GM23338 (cell line): ENCODE data around the gene PABPN1. TPM values are rescaled to one million over a fixed set of nuclear protein-coding genes. Genes with fewer than 3 reads are reported as not detected.

Experiments used
- ATAC-seq: fragments of 200-7000 bp; cut with Tn5 transposase; 3 replicates; pipeline ENCODE4 v1.9.1; 2020
- DNase-seq: peaks from one replicate; pipeline ENCODE4 v3.0.0-alpha.2; 2015; ENCODE audit warnings: low spot score
- H2AFZ ChIP-seq: fragments of 200-600 bp; sonication (generic); 2 replicates; pipeline ENCODE4 v1.8.0; 2016; ENCODE audit warnings: antibody characterized with exemption, mild to moderate bottlenecking, moderate library complexity
- H3F3A ChIP-seq: fragments of 200-600 bp; sonication (generic); replicated peaks from 2 replicates; pipeline ENCODE4 v1.8.0; 2017; ENCODE audit warnings: antibody characterized with exemption, mixed run types, low read depth
- H3K27ac ChIP-seq: fragments of 200-600 bp; sonication (generic); 2 replicates; pipeline ENCODE4 v1.6.1; 2016; ENCODE audit warnings: low read depth
- H3K27me3 ChIP-seq: fragments of 200-600 bp; sonication (generic); 2 replicates; pipeline ENCODE4 v1.8.0; 2016; ENCODE audit warnings: mild to moderate bottlenecking, mixed run types, moderate library complexity; ENCODE audit not compliant: insufficient read depth
- H3K36me3 ChIP-seq: fragments of 200-600 bp; sonication (generic); 2 replicates; pipeline ENCODE4 v1.8.0; 2016; ENCODE audit warnings: mild to moderate bottlenecking; ENCODE audit not compliant: insufficient read depth
- H3K4me1 ChIP-seq: fragments of 200-600 bp; sonication (generic); 2 replicates; pipeline ENCODE4 v1.8.0; 2016; ENCODE audit warnings: mild to moderate bottlenecking, moderate library complexity; ENCODE audit not compliant: insufficient read depth
- H3K4me2 ChIP-seq: fragments of 200-600 bp; sonication (generic); 2 replicates; pipeline ENCODE4 v1.7.1; 2017; ENCODE audit warnings: mixed run types
- H3K4me3 ChIP-seq: fragments of 200-600 bp; sonication (generic); 2 replicates; pipeline ENCODE4 v1.6.1; 2016; ENCODE audit warnings: mixed run types
- H3K79me2 ChIP-seq: fragments of 200-600 bp; sonication (generic); replicated peaks from 2 replicates; pipeline ENCODE4 v1.8.0; 2017; ENCODE audit warnings: mild to moderate bottlenecking; ENCODE audit not compliant: insufficient read depth
- H3K9me2 ChIP-seq: fragments of 200-600 bp; sonication (generic); 2 replicates; pipeline ENCODE4 v1.8.0; 2017; ENCODE audit not compliant: insufficient read depth
- H4K20me1 ChIP-seq: fragments of 200-600 bp; sonication (generic); replicated peaks from 2 replicates; pipeline ENCODE4 v1.8.0; 2017; ENCODE audit warnings: mild to moderate bottlenecking; ENCODE audit not compliant: insufficient read depth
- H3K27ac Mint-ChIP-seq: 2 replicates; pipeline ENCODE4 v1.8.0; 2020; ENCODE audit warnings: inconsistent platforms, mild to moderate bottlenecking, moderate library complexity, mixed read lengths
- H3K27me3 Mint-ChIP-seq: 3 replicates; pipeline ENCODE4 v1.8.0; 2022; ENCODE audit warnings: low read depth, mild to moderate bottlenecking, moderate library complexity, mixed read lengths, inconsistent platforms; ENCODE audit not compliant: insufficient read depth, poor library complexity
- H3K36me3 Mint-ChIP-seq: 3 replicates; pipeline ENCODE4 v1.8.0; 2021; ENCODE audit warnings: low read depth, mild to moderate bottlenecking, inconsistent platforms, moderate library complexity, mixed read lengths
- H3K4me1 Mint-ChIP-seq: 3 replicates; pipeline ENCODE4 v1.8.0; 2020; ENCODE audit warnings: mild to moderate bottlenecking, inconsistent platforms, mixed read lengths
- H3K4me3 Mint-ChIP-seq: 3 replicates; pipeline ENCODE4 v1.8.0; 2021; ENCODE audit warnings: moderate library complexity, mild to moderate bottlenecking, inconsistent platforms, mixed read lengths
- H3K9me3 Mint-ChIP-seq: 3 replicates; pipeline ENCODE4 v1.8.0; 2020; ENCODE audit warnings: moderate library complexity, mild to moderate bottlenecking, inconsistent platforms, mixed read lengths
- CREB1 ChIP-seq: fragments of 250-450 bp; sonication (Bioruptor Pico); IDR thresholded peaks from 2 replicates; pipeline ENCODE4 v1.5.0; 2020; ENCODE audit warnings: low read depth, mild to moderate bottlenecking, moderate library complexity
- CTCF ChIP-seq, 2 experiments: fragments of 200-600 bp in 1 of 2; sonication (generic) in 1 of 2; conservative IDR thresholded peaks; 2 replicates each; pipeline versions ENCODE4 v1.5.1 to v1.6.1; 2016 to 2017; ENCODE audit warnings: antibody characterized with exemption in 2 of 2, low read depth in 2 of 2, mild to moderate bottlenecking in 2 of 2, moderate library complexity in 1 of 2
- ETS1 ChIP-seq: IDR thresholded peaks from 2 replicates; pipeline ENCODE4 v1.6.1; 2016; ENCODE audit warnings: antibody characterized with exemption
- EZH2 ChIP-seq: fragments of 200-600 bp; sonication (generic); IDR thresholded peaks from one replicate; pipeline ENCODE4 v1.8.0; 2017; ENCODE audit warnings: antibody characterized with exemption, mild to moderate bottlenecking, low read depth; ENCODE audit not compliant: unreplicated experiment
- EZH2phosphoT487 ChIP-seq: fragments of 200-600 bp; sonication (generic); IDR thresholded peaks from one replicate; pipeline ENCODE4 v1.8.1; 2018; ENCODE audit warnings: antibody characterized with exemption; ENCODE audit not compliant: unreplicated experiment
- NANOG ChIP-seq: IDR thresholded peaks from 2 replicates; pipeline ENCODE4 v1.6.1; 2016; ENCODE audit warnings: antibody characterized with exemption, borderline replicate concordance
- POLR2AphosphoS5 ChIP-seq: IDR thresholded peaks from 2 replicates; pipeline ENCODE4 v1.6.1; 2016; ENCODE audit warnings: antibody characterized with exemption, low read depth
- REST ChIP-seq: IDR thresholded peaks from one replicate; pipeline ENCODE4 v1.6.1; 2018; ENCODE audit warnings: antibody characterized with exemption; ENCODE audit not compliant: unreplicated experiment
- ZNF331 ChIP-seq: fragments of 250-450 bp; sonication (Bioruptor Pico); IDR thresholded peaks from 2 replicates; pipeline ENCODE4 v1.5.0; 2020; ENCODE audit warnings: low read depth, mild to moderate bottlenecking, moderate library complexity
- ZNF462 ChIP-seq: fragments of 250-450 bp; sonication (Bioruptor Pico); IDR thresholded peaks from 2 replicates; pipeline ENCODE4 v1.5.0; 2020; ENCODE audit warnings: mild to moderate bottlenecking, moderate library complexity
- polyA plus RNA-seq: library from polyadenylated mRNA; unstranded; fragments of >200 nt; fragmentation: Nextera tagmentation; extraction: Ambion mirVana; gene quantifications from 2 replicates; pipeline ENCODE4 v1.2.1, GENCODE V29; 2016
- total RNA-seq: library from RNA; depleted of rRNA; stranded (reverse); fragments of >200 nt; shearing (Covaris generic); gene quantifications from 2 replicates; pipeline ENCODE4 v1.2.3, GENCODE V29; 2014

The PABPN1 gene
- total and polyA plus RNA-seq, 2 experiments from 2014 or later, result 116 to 342 TPM

GRCh38 chr14:23306412-23307145, 14.7 kb upstream of the PABPN1 start, which contains the start of gene BCL2L2:
BCL2L2 (plus strand) TSS chr14:23306833; CDS start chr14:23307768, 935 bp downstream.
- H3K36me3 ChIP-seq, result no peaks in the 10 kb centered on the region; the same call in 1 of the 2 replicates
- H3K4me1 ChIP-seq, result peaks cover 15% of the 10 kb centered on the region
- peak within 1 kb of the TSS; percentile 85 for H3K4me3 ChIP-seq
- H3K4me2 ChIP-seq, result peak within 1 kb of the TSS; percentile 96
- H3K4me1 Mint-ChIP-seq, result peaks cover 26% of the 10 kb centered on the region
- peak within 1 kb of the TSS; percentile 94 for H2AFZ ChIP-seq
- H3K27ac Mint-ChIP-seq, result peak within 1 kb of the TSS; percentile 96
- H4K20me1 ChIP-seq, result no peaks in the 10 kb centered on the region; the same call in 1 of the 2 replicates
- ATAC-seq (peak; percentile 70), DNase-seq (peak; percentile 97)
- peaks cover 20% of the 10 kb centered on the region; the same call in 2 of the 3 replicates for H3K36me3 Mint-ChIP-seq
- TF ChIP-seq EZH2 (no peak), NANOG (no peak), POLR2AphosphoS5 (peak; percentile 80), ZNF331 (no peak), CTCF (conservative IDR thresholded peaks at IDR 0.05; ENCODE audit: low read depth in 2 of 2) (no peak), EZH2phosphoT487 (no peak), CREB1 (peak; percentile 98), ZNF462 (CRISPR knock-in tag) (no peak), REST (no peak), ETS1 (peak; percentile 71; the same call in 1 of the 2 replicates)
- no peaks in the 10 kb centered on the region for H3K9me2 ChIP-seq
- peak within 1 kb of the TSS; percentile 85 for H3K27ac ChIP-seq
- peaks cover 11% of the 10 kb centered on the region; the same call in 1 of the 2 replicates for H3K79me2 ChIP-seq
- H3K27me3 ChIP-seq, result peaks cover 27% of the 10 kb centered on the region
- H3K4me3 Mint-ChIP-seq, result peak within 1 kb of the TSS; percentile 94
- no peaks in the 10 kb centered on the region; the same call in 2 of the 3 replicates for H3K9me3 Mint-ChIP-seq
- H3F3A ChIP-seq, result peaks cover 12% of the 10 kb centered on the region
- H3K27me3 Mint-ChIP-seq, result peaks cover 20% of the 10 kb centered on the region
